Retina (tissue), 1 donor: ENCODE measurements around the gene POU5F1.
"Not testable (repeated sequence)": the region's sequence is repeated elsewhere in the genome, so short reads cannot be mapped to it uniquely, and the experiment has no call there.

Source experiments
- DNase-seq: peaks from one replicate; pipeline ENCODE4 v3.0.0-alpha.2; 2016

The POU5F1 gene

DNA sequence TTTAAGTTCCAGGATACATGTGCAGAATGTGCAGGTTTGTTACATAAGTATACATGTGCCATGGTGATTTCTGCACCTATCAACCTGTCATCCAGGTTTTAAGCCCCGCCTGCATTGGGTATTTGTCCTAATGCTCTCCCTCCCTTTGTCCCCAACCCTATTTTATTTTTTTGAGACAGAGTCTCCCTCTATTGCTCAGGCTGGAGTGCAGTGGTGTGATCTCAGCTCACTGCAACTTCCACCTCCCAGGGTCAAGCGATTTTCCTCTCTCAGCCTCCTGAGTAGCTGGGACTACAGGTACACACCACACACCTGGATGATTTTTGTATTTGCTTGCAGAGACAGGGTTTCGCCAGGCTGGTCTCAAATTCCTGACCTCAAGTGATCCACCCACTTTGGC, 18.7 kb upstream of the POU5F1 start:
- not testable (repeated sequence) for DNase-seq

DNA sequence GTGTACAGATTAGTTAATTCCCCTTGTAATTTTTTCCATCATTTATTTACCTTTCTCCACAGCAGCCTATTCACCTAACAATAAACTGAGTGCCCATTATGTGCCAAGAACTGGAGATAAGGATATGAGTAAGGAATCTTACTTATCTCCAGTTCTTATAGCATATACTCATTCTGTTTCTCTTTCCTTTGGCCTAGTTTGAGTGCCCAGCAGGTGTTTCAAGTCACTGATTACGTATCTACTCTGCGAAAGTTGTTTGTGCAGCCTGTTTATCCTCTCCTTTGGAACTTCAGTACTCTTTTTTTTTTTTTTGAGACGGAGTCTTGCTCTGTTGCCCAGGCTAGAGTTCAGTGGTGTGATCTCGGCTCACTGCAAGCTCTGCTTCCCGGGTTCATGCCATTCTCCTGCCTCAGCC, 17.3 kb upstream of the POU5F1 start:
- DNase-seq = no peak

DNA sequence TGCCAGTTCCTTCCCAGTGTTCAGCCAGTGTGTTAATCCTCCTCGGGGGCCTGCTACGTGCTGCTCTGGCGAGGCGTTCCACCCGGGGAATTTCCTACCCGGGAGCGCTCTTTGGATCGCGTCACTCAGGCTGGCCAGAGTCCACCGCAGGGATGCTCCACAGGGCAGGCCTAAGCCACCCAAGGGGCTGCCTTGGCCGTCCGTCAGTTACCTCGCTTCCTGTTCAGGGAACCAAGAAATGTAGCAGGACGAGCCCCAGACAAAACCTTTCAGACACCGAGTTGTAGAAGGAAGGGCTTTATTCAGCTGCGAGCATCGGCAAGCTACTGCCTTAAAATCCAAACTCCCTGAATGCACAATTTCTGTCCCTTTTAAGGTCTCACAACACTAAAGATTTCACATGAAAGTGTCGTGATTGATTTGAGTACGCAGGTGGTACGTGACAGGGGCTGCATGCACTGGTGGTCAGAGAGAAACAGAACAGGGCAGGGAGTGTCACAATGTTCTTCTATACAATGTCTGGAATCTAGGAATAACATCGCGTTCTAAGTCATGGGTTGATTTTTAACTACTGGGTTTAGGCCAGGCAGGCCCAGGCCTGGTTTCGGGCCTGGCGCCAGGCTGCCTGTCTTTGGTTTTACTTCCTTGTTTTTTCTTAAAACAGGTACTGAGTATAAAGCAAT, 15.7 kb upstream of the POU5F1 start:
- DNase-seq = no peak

DNA sequence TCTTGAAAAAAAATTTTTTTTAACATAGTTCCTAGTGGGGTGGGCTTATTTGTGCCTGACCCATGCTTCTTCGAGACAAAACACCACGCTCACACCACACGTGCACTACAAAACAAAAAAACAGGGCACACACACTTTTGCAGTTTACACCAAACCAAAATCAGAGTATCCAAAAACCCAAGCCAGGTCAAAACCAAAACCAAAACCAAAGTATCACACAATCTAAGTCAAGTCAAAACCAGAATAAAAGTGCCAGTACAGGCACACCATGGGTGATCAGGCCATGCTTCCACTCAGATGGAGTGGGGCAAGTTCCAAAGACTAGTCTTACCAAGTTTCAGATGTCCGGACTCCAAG, 15.2 kb upstream of the POU5F1 start:
- DNase-seq = not testable (repeated sequence)

DNA sequence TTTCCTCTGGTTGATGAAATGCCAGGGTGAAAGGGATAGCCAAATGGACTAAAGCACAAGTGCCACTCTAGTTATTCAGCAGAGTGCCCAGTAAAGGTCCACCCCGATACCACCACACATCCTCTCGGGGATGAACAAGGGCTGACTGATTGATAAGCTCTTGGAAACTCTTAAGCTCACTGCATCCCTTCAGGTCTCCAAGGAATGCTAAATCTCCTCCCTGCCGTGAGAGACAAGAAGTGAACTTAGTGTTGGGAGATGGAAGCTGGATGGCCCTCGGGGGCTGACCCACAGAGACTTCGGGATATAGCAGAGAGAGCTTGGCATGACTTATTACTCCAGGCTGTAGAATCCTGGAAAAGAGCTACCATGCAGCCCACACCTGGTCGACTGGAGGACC, 13.4 kb upstream of the POU5F1 start:
- DNase-seq = not testable (repeated sequence)

DNA sequence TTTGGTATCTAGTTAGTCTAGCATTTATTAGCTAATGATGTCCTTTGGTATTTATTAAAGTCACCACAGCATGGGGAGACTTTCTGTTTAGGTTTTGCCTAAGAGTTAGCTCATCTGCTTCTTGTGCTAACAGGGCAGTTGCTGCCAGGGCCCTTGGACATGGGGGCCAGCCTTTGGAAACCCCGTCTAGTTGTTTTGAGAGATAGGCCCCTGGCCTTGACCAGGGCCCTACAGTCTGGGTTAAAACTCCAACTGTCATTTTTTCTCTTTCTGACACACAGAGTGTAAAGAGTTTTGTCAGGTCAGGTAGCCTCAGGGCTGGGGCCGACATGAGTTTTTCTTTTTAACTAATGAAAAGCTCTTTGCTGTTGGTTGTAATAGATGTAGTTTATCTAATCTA, 12.8 kb upstream of the POU5F1 start:
- DNase-seq = not testable (repeated sequence)

DNA sequence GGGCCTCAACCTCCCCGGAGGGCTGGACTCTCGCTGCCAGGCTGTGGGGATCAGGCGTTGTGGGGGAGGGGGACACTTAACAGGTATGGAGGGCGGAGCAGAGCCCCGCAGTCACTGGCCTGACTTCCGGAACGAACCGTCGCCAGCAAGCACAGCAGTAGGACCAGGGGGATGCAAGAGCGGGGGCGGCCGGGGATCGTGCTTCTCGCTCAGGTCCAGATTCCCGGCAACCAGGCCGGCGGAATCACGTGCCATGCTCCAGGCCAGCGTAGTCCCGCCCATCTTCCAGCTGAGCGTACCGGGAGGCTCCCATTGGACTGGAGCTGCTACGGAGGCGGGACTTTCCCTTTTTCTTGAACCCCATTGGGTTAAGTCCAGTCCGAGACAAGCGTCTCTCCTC, 10.0 kb upstream of the POU5F1 start:
- DNase-seq = peak; percentile 37

DNA sequence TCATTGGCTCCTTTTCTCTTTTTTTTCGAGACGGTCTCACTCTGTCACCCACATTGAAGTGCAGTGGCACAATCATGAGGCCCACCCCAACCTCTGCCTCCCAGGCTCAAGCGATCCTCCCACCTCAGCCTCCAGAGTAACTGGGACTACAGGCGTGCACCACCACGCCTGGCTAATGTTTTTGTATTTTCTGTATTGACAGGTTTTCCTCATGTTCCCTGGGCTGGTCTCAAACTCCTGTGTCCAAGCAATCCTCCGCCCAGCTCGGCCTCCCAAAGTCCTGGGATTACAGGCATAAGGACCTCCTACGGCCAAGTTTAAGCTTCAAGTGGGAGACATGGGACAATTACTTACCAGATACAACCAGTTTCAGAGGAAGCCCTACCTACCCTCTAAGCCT, 9.4 kb upstream of the POU5F1 start:
- DNase-seq = no peak

DNA sequence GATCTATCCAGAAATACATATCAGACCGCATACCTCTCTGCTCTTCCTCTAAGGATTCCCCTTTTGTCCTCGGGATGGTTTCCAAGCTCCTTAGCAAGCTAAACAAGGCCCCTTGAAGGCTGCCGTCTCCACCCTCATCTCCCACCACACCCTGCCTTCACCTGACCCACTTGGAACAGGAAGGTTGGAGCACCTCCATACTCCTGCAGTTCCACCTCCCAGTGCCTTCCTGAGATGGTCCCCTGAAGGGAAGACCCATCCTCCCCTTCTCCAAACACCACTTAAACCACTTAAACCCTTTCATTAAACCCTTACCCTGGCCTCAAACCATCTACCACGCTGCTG, 8.5 kb upstream of the POU5F1 start:
- no peak for DNase-seq

DNA sequence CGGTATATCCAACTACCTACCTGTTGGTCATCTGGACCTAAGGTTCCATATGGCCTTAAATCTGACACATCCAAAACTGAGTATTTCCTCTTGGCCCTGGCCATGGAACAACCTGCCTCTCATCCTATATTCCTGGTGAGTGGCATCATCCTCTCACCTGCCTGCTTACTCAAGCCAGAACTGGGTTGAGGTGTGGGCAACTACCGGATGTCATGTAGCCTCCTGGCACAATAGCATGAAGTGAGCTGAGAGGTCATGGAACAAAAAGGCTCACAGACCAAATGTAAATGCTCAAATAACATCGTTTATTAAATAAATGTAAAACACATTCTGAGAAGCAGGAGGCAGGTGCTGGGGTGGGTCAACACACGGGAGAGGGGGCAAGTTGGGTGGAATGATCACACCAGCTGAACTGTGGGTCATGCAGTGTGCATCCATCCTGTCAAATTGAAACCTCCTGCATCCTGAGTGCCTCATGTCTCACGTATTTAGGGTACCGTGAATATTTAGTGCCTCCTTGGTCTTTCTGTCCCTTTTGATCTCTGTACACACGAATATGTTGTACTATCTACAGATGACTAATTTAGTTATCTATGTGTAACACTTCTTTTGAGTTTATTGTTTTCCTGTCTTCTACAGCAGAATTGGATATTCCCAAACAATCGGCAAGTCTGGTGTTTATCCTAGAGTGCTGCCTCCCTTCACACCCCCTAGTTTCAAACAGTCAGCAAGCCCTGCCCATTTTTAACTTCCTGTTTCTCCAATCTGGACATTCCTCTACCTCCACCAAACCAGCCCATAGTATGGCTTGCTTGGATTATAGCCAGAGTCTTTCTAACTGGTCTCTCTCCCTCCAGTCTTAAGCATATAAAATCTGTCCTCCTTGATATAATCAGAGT, 7.9 kb upstream of the POU5F1 start:
- DNase-seq = no peak

DNA sequence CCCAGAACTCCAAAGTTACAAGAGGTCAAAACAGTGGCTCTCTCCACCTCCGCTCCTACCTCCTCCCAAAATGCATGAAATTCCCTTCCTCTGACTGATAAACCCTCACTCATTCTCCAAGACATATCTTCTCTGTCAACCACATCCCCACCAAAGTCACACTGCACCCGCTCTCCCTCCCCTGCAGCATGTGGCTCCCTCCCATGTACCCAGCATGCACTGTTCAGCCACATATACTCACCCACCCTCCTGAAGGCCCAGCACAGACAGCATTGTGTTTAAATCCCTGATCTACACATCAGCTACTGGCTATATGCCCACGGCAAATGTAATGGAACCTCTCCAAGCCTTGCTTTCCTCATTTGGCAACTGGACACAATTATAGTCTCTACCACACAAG, 5.5 kb upstream of the POU5F1 start:
- DNase-seq = no peak

DNA sequence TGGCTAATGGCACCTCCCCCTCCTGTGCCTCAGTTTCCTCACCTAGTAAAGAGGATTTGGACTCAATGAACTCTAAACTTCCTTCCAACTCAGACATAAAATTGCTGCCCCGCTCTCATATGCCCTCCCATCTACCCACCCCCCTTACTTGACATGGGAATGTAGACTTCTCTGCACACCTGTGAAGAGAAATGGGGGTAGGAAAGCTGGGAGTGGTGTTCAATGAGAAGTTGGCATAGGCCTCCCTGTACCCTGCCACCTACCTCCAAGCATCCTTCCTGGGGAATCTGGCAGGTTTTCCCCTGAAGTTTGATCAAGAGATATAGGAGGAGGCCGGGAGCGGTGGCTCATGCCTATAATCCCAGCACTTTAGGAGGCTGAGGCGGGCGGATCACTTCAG, 3.9 kb upstream of the POU5F1 start:
- DNase-seq = no peak

DNA sequence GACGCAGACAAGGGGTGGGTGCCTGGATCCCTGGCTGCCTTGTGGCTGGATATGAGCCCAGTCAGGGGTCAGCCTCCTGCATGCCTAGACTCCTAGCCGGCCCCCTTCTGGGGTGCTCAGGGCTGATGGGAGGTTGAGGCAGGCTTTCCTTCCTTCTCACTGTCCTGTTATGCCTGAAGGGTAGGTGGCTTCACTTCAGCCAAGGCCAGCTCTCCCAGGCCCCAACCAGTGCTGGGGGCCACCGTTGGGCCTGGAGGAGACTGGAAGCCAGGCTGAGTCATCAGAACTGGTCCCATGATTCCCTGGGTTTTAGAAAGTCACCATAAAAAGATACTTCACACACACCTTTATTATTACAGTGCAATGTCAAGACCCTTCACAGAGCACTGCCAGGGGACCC, 2.9 kb upstream of the POU5F1 start:
- DNase-seq = no peak

DNA sequence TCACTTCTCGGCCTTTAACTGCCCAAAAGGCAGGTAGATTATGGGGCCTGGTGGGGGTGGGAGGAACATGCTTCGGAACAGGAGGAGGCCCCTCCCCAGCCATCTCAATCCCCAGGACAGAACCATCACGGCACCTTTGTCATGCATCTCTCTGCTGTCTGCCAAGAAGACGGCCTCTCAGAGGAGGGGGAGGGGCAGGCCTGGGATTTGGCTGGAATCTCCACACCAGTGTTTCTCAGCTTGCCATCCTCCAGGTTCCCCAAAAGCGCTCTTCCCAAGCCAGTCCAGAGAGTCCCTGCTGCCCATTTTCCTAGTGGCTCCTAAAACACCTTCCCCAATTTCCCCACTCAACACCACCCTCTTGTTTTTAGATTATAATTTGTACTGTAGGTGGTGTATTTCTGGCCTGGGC, 2.5 kb upstream of the POU5F1 start:
- no peak for DNase-seq

DNA sequence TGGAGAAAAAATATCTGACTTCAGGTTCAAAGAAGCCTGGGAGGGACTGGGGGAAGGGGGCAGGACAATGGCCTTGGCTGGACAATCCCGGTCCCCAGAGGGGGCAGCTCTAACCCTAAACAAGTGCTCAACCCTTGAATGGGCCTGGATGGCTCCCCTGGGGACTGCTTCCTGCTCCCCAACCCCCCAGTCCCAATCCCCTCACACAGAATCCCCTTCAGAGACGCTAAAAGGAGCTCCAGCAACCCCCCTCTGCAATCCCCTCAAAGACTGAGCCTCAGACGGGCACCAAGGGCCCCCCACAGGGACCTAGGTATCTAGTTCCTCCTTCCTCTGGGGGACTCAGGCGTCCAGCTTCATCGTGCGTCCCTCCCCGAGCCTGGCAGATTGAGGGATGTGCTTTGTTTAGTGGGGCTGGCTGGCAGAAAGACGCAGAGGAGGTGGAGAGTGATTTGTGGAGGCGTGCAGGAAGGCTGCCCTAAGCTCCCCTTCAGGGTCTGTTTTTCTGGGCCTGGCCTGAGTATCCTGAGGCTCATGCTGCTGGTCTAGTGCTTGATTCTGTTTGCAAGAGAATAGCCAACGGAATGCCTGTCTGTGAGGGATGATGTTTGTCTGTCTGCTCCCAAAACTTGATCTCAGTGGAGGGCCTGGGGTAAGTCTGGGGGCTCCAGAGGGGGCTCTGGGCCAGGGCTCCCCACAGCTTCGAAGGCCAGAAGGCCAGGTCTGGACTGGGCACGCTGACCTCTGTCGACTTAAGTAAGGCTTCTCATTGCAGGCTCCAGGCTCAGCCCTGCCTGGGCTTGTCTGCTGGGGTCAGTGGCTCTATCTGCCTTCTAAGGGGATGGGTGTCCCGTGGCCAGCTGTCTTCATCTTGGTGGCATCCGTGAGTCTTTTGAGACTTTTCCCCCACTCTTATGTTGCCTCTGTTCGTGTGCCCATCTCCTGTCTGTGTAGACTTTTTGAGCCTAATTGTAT, 1.7 kb upstream of the POU5F1 start:
- DNase-seq = no peak

DNA sequence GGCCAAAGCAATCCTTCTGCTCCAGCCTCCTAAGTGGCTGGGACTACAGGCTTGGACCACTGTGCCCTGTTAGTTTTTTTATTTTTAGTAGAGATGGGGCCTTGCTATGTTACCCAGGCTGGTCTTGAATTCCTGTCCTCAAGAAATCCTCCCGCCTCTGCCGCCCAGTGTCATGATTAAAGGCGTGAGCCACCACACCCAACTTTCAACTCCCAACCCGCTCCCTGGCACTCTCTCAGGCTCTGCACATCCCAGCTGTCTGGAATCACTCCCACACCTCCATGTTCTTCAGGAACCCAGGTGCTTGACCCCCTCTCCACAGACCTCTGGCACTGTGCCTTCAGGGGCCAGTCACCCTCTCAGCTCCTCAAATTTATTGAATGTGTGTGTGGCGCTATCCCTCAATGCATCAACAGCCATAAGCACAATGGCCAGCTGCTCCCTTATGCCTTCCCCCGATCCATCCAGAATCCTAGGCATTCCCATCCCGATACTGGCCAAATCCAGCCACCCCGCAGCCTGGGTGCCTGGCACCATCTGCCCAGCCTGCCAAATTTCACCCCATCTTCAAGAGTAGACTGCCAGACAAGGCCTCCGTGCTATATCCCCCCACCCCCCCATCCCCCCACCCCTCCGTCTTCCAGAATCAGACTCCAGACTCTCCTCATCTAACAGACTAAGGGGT, 647 bp upstream of the POU5F1 start:
- no peak for DNase-seq

DNA sequence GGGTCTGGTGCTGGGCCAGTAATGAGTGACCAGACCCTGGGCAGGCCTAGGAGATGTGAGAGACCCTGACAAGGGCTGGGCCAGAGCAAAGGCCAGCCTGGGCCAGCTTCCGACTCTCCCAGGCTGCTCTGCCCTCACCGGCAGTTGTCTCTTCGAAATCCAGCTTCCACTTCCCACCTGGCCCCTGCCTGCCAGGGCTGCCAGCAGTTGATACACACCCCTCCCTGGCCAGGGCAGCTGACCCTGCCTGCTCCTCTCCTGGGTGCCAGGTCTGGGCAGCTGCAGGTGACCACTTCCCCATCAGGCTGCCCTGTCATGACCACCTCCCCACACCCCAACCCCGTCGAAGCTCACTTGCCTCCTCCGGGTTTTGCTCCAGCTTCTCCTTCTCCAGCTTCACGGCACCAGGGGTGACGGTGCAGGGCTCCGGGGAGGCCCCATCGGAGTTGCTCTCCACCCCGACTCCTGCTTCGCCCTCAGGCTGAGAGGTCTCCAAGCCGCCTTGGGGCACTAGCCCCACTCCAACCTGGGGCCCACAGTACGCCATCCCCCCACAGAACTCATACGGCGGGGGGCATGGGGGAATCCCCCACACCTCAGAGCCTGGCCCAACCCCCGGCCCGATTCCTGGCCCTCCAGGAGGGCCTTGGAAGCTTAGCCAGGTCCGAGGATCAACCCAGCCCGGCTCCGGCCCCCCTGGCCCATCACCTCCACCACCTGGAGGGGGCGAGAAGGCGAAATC, 453 bp downstream of the POU5F1 start:
- DNase-seq = not testable (repeated sequence)

DNA sequence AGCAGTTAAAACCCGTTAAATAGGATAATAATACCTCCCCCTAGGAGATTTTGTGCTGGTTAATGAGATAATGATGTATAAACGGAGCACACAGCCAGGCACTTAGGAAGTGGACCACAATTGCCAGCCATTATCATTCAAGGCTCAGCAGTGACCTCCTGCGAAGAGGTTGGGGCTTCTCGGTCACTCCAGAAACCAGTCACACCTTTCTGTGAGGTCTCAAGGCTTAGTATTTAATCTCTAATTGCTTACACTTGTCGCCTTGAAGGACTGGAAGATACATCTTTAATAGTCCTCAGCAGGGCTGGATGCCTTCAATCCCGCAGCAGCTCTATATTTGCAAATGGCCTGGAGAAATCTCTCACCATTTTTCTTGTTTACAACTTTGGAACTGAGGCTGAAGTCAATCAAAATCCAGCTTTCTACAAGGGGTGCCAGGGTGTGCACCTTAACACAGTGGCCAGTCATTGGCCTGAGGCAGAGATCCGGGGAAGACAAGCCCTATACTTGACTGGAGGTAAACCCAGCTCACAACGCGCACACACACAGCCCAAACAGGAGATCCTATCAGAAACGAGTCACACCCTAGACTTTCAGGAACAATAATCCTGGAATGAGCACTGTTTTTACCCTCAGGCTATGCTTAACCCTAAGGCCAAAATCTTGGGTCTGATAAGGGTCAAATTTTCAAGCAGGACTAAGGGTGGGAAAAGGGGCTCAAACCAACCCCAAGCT, 1.2 kb downstream of the POU5F1 start:
- no peak for DNase-seq

DNA sequence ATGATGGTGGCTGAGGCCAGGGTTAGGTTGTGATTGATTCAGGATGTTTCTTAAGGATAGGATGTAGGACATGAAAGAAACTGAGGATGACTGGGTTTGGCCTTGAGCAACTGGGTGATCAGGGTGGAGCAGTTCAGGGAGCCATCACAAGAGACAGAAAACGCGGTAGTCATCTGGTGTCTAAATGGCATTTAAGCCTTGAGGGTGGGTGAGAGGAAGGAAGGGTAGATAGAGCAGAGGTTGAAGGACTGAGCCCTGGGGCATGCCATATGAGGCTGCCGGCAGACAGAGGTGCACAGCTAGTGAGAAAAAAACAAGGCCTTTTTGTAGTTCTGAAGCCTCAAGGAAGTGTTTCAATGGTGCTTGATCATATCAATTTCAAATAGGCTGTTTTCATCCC, 1.9 kb downstream of the POU5F1 start:
- DNase-seq = no peak

DNA sequence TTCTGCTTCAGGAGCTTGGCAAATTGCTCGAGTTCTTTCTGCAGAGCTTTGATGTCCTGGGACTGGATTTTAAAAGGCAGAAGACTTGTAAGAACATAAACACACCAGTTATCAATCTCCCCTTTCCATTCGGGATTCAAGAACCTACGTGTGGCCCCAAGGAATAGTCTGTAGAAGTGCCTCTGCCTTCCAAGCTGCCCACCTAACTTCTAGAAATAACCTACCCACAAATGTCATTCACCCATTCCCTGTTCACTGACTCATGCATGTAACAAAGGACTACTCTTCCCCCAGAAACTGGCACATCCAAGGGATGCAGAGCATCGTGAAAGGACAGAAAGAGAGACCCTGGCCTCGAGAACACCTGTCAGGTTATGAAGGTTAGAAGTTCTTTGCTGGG, 4.5 kb downstream of the POU5F1 start:
- no peak for DNase-seq
